Raji (cell line): Measurements from ENCODE around the gene ARHGAP23.
A peak's percentile ranks its signal among the peaks of the same experiment; 100 is the strongest.

ENCODE experiments used
- POLR2A ChIP-seq: IDR thresholded peaks from 2 replicates; pipeline ENCODE4 v1.6.1; 2011; ENCODE audit warnings: low read depth, low read length, control low read depth; ENCODE audit not compliant: insufficient read depth

Gene ARHGAP23

GRCh38 chr17:38554430-38555350 is 126.4 kb downstream of the ARHGAP23 start:
- TF ChIP-seq POLR2A: no peak

GRCh38 chr17:38556239-38556638 is 128.0 kb downstream of the ARHGAP23 start:
- no peak for TF ChIP-seq POLR2A

GRCh38 chr17:38557396-38557795 is 129.1 kb downstream of the ARHGAP23 start:
- no peak for TF ChIP-seq POLR2A

GRCh38 chr17:38557836-38558727 is 129.8 kb downstream of the ARHGAP23 start:
- peak; percentile 51 for TF ChIP-seq POLR2A

GRCh38 chr17:38558728-38559050 is 130.4 kb downstream of the ARHGAP23 start:
- TF ChIP-seq POLR2A: no peak

GRCh38 chr17:38559051-38559879 is 131.0 kb downstream of the ARHGAP23 start:
- no peak for TF ChIP-seq POLR2A

GRCh38 chr17:38559880-38560230 is 131.6 kb downstream of the ARHGAP23 start:
- TF ChIP-seq POLR2A: no peak

- no peak for TF ChIP-seq POLR2A
Observed at GRCh38 chr17:38560503-38561318, 132.4 kb downstream of the ARHGAP23 start.

- TF ChIP-seq POLR2A: no peak
Observed at GRCh38 chr17:38561416-38562214, 133.4 kb downstream of the ARHGAP23 start.
